Neutrophil (primary cell): Measurements from ENCODE around the gene NTM.

ENCODE experiments used
- H3K27ac ChIP-seq: fragments of 200-600 bp; sonication (generic); 2 replicates; pipeline ENCODE4 v1.5.1; 2016; ENCODE audit warnings: mild to moderate bottlenecking, moderate library complexity
- H3K27me3 ChIP-seq: fragments of 200-600 bp; sonication (generic); 2 replicates; pipeline ENCODE4 v1.6.0; 2016; ENCODE audit warnings: mild to moderate bottlenecking
- H3K36me3 ChIP-seq: fragments of 200-600 bp; sonication (generic); 2 replicates; pipeline ENCODE4 v1.5.1; 2017
- H3K4me1 ChIP-seq, 2 experiments: fragments of 200-600 bp in 1 of 2; sonication (generic) in 1 of 2; 1 replicate in 1 of 2; 2 replicates in 1 of 2; pipeline versions ENCODE4 v1.5.1 to v1.6.1; 2013 to 2016; ENCODE audit warnings: low read depth in 1 of 2, low read length in 1 of 2, mild to moderate bottlenecking in 1 of 2, moderate library complexity in 1 of 2; ENCODE audit not compliant: control insufficient read depth in 1 of 2, insufficient read depth in 1 of 2
- H3K4me3 ChIP-seq, 2 experiments: fragments of 200-600 bp in 1 of 2; sonication (generic) in 1 of 2; 1 replicate in 1 of 2; 2 replicates in 1 of 2; pipeline ENCODE4 v1.5.1; 2013 to 2016; ENCODE audit warnings: low read depth in 1 of 2, low read length in 1 of 2, mild to moderate bottlenecking in 1 of 2, moderate library complexity in 1 of 2
- H3K9me3 ChIP-seq: fragments of 200-600 bp; sonication (generic); 2 replicates; pipeline ENCODE4 v1.5.1; 2016
- CTCF ChIP-seq: fragments of 200-600 bp; sonication (generic); IDR thresholded peaks from 2 replicates; pipeline ENCODE4 v1.5.1; 2016; ENCODE audit warnings: antibody characterized with exemption

NTM gene

GRCh38 chr11:131386408-131386807, 16.0 kb downstream of the NTM start:
- no peaks in the 10 kb centered on the region for H3K4me1 ChIP-seq
- no peak overlapping the region for H3K4me3 ChIP-seq
- no peaks in the 10 kb centered on the region for H3K9me3 ChIP-seq
- TF ChIP-seq CTCF = no peak
- H3K36me3 ChIP-seq = no peaks in the 10 kb centered on the region
- H3K27me3 ChIP-seq = no peaks in the 10 kb centered on the region
- H3K27ac ChIP-seq = no peak overlapping the region

GRCh38 chr11:131388030-131388429, 17.6 kb downstream of the NTM start:
- Histone ChIP-seq H3K4me3 (no peak overlapping the region), H3K4me1 (no peaks in the 10 kb centered on the region), H3K9me3 (no peaks in the 10 kb centered on the region), H3K27ac (no peak overlapping the region), H3K27me3 (no peaks in the 10 kb centered on the region), H3K36me3 (no peaks in the 10 kb centered on the region)
- TF ChIP-seq CTCF = no peak

- H3K27ac ChIP-seq = no peak overlapping the region
- H3K4me3 ChIP-seq = no peak overlapping the region
- no peaks in the 10 kb centered on the region for H3K9me3 ChIP-seq
- no peaks in the 10 kb centered on the region for H3K36me3 ChIP-seq
- no peaks in the 10 kb centered on the region for H3K4me1 ChIP-seq
- no peak for TF ChIP-seq CTCF
- H3K27me3 ChIP-seq = no peaks in the 10 kb centered on the region
Observed at GRCh38 chr11:131389582-131389981, 19.2 kb downstream of the NTM start.

GRCh38 chr11:131391176-131391575, 20.8 kb downstream of the NTM start:
- H3K4me3 ChIP-seq = no peak overlapping the region
- H3K4me1 ChIP-seq = no peaks in the 10 kb centered on the region
- TF ChIP-seq CTCF = no peak
- no peak overlapping the region for H3K27ac ChIP-seq
- H3K36me3 ChIP-seq = no peaks in the 10 kb centered on the region
- H3K27me3 ChIP-seq = no peaks in the 10 kb centered on the region
- H3K9me3 ChIP-seq = no peaks in the 10 kb centered on the region

- Histone ChIP-seq H3K4me1 (no peaks in the 10 kb centered on the region), H3K36me3 (no peaks in the 10 kb centered on the region), H3K27me3 (no peaks in the 10 kb centered on the region), H3K9me3 (no peaks in the 10 kb centered on the region), H3K27ac (no peak overlapping the region), H3K4me3 (no peak overlapping the region)
- no peak for TF ChIP-seq CTCF
Observed at GRCh38 chr11:131392528-131393255, 22.3 kb downstream of the NTM start.

GRCh38 chr11:131393691-131394090, 23.3 kb downstream of the NTM start:
- Histone ChIP-seq H3K27me3 (no peaks in the 10 kb centered on the region), H3K27ac (no peak overlapping the region), H3K4me1 (no peaks in the 10 kb centered on the region), H3K4me3 (no peak overlapping the region), H3K36me3 (no peaks in the 10 kb centered on the region), H3K9me3 (no peaks in the 10 kb centered on the region)
- TF ChIP-seq CTCF = no peak
